ENCODE data around the gene HOXD9.

Gene HOXD9

DNA sequence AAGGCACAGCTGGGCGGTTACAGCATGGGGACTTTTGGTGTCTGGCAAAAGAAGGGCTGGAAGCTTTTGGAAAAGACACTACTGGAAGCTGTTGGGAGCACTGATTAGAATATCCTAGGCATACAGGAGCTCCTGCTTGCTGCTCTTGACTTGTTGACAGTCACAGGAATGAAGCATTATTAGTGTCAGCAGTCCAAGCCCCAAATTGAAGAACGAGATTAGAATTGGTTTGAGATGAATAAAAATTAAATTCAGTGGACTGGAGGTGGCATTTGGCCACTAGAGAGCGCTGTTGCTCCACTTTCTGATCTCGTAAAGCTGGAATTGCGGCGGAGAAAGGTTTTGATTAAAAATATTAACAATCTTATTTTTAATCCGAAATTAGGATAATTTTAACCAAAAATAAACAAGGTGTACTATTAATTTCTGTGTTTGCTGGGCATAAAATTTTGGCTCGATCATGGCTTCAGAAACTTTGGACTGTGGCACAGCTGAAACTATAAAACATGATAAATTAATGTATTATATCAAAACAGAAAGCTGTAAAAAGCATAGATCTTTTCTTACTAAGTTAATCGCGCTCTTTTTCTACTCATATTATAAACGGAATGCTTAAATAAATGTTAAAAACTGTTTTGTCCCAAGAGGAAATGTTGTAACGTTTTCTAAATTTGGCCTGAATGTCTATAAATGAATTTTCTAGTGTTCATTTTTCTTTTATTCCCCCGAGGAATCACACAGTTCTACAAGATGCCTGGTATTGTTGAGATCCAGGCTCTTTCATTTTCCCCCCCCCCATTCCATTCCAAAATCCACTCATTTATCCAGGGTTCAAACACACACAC is 4.6 kb downstream of the HOXD9 start:
- DNase-seq = no peak

- DNase-seq = no peak
Observed at GRCh38 chr2:176127774-176128072, 5.2 kb downstream of the HOXD9 start.

DNA sequence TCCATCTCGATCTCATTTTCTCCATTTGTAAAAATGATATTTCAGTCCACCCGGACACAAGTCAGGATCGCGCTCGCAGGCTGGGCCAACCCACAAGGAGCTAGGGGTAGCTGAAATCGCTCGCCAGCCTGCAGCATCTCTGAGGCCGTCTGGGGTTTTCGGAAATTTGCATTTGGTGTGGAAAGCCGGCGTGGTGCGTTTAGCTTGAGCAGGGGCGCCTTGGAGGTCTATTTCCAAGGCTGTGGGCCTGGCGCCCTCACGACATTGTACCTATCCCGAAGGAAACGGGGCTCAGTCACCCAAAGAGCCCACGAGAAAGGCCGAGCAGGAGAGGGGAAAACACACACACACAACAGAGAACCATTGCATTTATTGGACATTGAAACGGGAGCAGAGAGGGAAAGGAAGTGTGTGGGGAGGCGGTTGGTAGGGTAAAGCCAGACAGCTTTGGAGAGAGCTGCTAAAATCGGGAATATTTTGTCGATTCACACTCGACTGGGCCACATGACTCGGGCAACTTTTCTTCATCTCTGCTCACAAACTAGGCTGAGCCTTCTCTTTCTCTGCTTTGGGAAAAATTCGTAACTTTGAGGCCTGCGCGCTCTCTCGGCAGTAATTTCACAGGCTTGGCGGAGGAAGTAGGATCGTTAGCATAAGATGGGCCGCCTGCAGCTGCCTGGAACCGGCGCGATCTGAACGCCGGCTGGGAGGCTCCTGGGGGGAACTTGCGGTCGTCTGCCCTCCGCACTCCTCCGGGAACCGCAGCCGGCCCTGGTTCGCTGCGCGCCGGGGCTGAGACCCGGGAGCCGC is 5.9 kb downstream of the HOXD9 start:
- no peak for DNase-seq

GRCh38 chr2:176128982-176129796 is 6.7 kb downstream of the HOXD9 start, which contains the start of gene HOXD8:
HOXD8 (plus strand) TSS chr2:176129705; CDS start chr2:176130367, 662 bp downstream.
- DNase-seq = peak; percentile 56

- no peak for DNase-seq
Observed at GRCh38 chr2:176129813-176130146, 7.3 kb downstream of the HOXD9 start.

- no peak for DNase-seq
Observed at GRCh38 chr2:176130147-176130956, 7.8 kb downstream of the HOXD9 start.

GRCh38 chr2:176130957-176131847 is 8.7 kb downstream of the HOXD9 start:
- DNase-seq = no peak

- DNase-seq = no peak
Observed at GRCh38 chr2:176131848-176132158, 9.3 kb downstream of the HOXD9 start.

- no peak for DNase-seq
Observed at GRCh38 chr2:176132205-176133171, 10.0 kb downstream of the HOXD9 start.

DNA sequence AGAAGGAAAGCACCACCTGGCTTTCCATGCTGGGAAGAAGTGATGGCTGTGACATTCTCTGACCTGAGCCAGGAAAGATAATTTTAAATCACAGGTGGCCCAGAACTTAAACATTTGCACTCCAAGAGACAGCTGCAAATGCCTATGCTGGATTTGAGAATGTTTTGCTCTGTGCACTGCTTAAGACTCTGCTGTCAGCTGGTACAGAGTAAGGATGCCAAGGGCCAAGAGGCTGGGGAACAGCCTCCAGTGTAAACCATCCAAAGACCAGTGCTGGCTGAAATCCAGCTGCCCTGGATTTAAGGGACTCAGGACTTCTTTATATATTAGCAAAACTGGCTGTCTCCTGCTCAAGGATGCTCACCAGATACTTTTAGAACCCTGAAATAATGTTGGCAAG is 10.9 kb downstream of the HOXD9 start:
- no peak for DNase-seq

- DNase-seq = no peak
Observed at GRCh38 chr2:176134035-176134434, 11.5 kb downstream of the HOXD9 start.

GRCh38 chr2:176135035-176135440 is 12.5 kb downstream of the HOXD9 start:
- DNase-seq = no peak

DNA sequence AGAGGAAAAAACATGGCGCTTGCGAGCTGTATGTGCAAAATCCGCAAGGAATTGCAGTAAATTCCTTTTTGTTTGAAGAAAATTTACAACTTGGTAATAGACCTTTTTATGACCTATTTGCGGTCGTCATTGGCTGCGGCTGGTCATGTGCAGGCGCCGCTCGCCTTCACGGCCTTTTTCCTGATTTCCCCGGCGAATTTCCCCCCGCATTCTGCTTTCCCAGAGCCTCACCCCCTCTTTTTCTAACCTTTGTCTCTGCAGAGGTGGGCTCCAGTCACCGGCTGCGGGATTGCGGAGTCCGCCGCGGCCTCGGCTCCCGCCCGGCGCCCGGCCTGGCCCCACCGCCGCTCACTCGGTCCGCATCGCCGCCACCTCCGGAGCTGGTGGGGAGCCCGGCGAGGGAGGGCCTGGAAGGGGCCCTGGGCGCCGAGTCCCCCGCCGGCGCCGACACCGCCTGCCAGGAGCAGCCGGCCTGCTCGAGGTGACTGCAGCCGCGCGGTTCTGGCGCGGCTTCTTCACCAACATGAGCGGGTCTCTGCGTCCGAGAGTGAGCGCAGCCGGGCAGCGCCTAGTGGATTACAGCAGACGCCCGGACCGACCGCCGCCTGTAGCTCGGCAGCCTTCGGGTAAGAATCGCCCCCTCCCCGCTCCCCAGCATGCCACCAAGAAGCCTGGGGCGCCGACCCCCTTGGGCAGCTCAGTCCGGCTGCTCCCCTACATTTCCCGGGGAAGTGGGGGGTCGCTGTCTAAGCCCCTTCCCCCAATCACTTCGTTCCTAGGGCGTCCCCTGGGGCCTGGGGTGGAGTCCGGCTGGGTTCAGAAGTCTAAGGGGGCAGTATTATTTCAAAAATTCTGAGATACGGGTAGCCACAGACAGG is 14.1 kb downstream of the HOXD9 start:
- no peak for DNase-seq

- no peak for DNase-seq
Observed at GRCh38 chr2:176137252-176137580, 14.7 kb downstream of the HOXD9 start.

DNA sequence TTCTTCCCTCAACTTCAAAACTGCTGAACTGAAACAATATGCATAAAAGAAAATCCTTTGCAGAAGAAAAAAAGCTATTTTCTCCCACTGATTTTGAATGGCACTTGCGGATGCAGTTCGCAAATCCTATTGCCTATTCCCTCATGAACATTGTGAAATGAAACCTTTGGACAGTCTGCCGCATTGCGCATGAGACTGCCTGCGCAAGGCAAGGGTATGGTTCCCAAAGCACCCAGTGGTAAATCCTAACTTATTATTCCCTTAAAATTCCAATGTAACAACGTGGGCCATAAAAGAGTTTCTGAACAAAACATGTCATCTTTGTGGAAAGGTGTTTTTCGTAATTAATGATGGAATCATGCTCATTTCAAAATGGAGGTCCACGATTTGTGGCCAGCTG is 15.4 kb downstream of the HOXD9 start:
- DNase-seq = no peak

GRCh38 chr2:176138526-176138922 is 16.0 kb downstream of the HOXD9 start:
- no peak for DNase-seq

DNA sequence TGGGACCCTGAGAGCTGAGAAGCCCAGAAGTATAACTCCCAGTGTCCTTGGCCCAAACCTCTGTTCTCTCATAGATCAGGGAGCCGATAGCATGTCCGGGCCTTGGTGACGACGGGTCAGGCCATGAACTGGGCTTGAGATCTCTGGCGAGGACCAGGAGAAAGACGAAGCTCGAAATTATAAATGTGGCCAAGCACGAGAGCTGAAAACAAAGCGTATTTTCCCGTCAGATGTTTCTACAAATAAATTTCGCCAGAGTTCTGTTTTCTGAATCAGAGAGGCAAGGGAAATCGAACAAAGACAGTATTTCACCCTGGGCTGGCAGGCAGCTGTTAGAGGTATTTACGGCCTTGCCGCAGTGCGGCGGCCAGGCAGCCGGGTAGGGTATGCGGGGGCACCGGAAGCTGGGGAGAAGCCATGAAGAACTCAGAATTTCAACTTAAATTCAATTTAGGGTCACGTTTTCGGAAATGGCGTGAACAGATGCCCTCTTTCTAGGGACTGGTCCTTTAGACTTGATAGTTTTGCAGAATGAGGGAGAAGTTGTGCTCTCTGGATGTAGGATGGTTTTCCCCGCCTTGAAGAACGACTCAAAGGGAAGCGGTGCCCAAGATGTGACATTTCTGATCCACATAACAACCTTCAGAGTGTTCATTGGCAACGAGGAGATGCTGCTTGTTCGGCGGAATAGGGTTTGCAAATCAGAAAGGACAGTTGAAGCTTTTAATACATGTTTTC is 16.6 kb downstream of the HOXD9 start:
- no peak for DNase-seq

DNA sequence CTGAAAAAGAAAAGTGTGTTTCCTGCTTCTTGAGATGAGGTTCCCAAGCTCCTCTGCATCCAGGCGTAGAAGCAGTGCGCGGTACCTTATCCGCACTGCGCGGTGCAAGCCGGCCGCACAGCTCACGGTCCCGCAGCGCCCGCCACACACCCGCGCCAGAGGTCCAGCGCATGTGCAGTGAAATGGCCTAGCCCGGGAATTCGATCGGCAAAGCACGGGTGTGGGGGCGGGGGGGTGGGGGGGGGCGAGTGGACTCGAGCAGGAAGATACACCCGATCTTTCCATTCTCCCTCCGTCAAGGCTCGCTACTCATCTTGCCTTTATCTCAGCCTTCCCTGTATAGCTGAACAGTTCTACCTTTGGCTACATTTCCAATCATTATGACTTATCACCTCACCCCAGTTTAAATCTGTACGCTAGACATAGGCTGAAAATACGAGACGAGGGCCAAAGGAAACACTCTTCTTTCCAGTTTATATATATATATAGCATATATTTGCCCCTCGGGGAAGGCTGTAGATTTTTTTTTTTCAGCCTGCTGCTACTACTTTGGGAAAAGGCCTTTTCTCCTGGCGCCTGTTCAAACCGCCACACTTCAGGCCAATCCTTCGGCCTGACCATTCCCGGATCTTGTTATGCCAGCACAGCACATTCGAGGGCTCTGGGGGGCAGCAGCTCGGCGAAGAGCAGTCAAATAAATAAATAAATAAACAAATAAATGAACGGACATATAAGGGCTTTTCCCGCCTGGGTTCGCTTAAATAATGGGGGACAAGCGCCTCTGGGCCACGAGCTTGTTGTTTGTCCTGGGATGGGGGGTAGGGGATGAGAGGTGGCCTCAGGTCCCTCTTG is 17.4 kb downstream of the HOXD9 start:
- DNase-seq = no peak
